ENCODE results near the gene ACTR1A. TPM values are rescaled to one million over a fixed set of nuclear protein-coding genes. Genes with fewer than 3 reads are reported as not detected.

Gene ACTR1A
- total and polyA plus RNA-seq, 12 donors = 68.1 to 154 (median 106) TPM

DNA sequence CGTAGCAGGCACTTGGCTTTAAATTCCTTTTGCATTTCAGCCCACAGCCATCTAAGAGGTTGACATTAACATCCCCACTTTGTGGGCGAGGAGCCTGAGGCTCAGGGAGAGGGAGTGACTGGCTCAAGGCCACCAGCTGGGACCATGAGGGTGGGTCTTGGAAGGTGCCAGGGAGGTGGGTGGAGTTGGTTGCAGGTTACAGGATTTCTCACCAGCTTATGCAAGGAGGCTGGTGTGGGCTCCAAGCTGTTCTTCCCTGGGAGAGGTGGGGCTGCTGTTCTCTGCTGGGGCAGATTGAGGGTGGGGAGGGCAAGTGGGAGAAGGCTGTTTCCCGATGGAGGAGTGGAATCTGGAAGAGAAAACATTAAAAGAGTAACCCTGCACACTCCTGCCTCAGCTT is 37.0 kb downstream of the ACTR1A start:
- Histone ChIP-seq H3K27me3 (no peaks in the 10 kb centered on the region), H3K4me3 (no peak overlapping the region), H3K27ac (no peak overlapping the region), H3K36me3 (replicated peaks in 1 of 2) (no peaks in the 10 kb centered on the region), H3K9me3 (replicated peaks in 1 of 3) (no peaks in the 10 kb centered on the region), H3K4me1 (replicated peaks in 1 of 2) (peaks cover 0 to 10% of the 10 kb centered on the region in 2 donors)
- intact Hi-C loops (cut with DNase I) = no loop called here
- no peak for TF ChIP-seq POLR2A (IDR thresholded peaks at IDR 0.05)
- TF ChIP-seq, protein P1, sequence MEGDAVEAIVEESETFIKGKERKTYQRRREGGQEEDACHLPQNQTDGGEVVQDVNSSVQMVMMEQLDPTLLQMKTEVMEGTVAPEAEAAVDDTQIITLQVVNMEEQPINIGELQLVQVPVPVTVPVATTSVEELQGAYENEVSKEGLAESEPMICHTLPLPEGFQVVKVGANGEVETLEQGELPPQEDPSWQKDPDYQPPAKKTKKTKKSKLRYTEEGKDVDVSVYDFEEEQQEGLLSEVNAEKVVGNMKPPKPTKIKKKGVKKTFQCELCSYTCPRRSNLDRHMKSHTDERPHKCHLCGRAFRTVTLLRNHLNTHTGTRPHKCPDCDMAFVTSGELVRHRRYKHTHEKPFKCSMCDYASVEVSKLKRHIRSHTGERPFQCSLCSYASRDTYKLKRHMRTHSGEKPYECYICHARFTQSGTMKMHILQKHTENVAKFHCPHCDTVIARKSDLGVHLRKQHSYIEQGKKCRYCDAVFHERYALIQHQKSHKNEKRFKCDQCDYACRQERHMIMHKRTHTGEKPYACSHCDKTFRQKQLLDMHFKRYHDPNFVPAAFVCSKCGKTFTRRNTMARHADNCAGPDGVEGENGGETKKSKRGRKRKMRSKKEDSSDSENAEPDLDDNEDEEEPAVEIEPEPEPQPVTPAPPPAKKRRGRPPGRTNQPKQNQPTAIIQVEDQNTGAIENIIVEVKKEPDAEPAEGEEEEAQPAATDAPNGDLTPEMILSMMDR (IDR thresholded peaks at IDR 0.05) = no peak
- no peak for DNase-seq
- 53 to 74% (median 57%) methylated on average over 3 of the region's 3 CpGs for WGBS, 4 donors

DNA sequence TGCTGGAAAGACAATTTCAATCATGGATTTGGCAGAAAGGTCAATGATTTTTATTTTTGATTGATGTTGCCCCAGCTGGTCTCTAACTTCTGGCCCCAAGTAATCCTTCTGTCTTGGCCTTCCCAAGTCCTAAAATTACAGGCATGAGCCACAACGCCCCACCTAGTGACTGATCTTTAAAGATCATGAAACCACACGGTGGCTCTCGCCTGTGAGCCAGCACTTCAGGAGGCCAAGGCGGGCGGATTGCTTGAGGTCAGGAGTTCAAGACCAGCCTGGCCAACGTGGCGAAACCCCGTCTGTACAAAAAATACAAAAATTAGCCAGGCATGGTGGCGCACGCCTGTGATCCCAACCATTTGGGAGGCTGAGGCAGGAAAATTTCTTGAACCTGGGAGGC is 38.5 kb downstream of the ACTR1A start:
- intact Hi-C loops (cut with DNase I) = no loop called here
- WGBS, 4 donors = 77 to 89% (median 84%) methylated on average over 10 of the region's 10 CpGs

DNA sequence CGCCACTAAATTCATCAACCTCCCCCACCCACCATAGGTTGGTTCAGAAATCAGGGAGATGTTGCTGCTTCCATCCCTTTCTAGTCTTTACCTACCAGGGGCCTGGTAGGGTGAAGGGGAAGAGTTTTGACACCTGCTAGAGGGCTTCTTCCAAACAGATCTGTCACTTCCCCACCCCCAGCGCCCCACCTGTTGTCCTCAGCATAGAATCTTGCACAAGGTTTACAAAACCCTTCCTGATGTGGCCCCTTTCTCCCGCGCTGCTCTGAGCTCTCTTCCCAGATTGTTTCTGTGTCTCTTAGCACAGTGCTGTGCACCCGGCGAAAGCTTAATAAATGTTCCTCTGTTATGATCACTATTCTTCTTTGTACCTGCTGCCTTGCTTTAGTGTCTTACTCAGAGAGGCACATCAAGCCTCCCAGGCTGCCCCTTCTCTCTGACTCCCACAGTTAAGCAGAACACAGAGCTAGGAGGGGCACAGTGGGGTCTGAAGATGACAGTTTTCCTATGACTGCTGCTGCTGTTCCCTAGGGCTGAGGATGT is 39.9 kb downstream of the ACTR1A start:
- intact Hi-C loops (cut with DNase I) = no loop called here
- no peak for TF ChIP-seq POLR2A (IDR thresholded peaks at IDR 0.05)

More for the DNA sequence above, 38.5 kb downstream of the ACTR1A start:
- H3K9me3 ChIP-seq (replicated peaks in 1 of 3) = no peaks in the 10 kb centered on the region
- no peaks in the 10 kb centered on the region for H3K27me3 ChIP-seq
- peaks cover 0 to 10% of the 10 kb centered on the region in 2 donors for H3K4me1 ChIP-seq (replicated peaks in 1 of 2)
- H3K36me3 ChIP-seq (replicated peaks in 1 of 2) = no peaks in the 10 kb centered on the region
- no peak overlapping the region for H3K4me3 ChIP-seq
- DNase-seq = no peak
- no peak overlapping the region for H3K27ac ChIP-seq
- TF ChIP-seq, protein P1 (IDR thresholded peaks at IDR 0.05) = no peak
- TF ChIP-seq POLR2A (IDR thresholded peaks at IDR 0.05) = no peak

DNA sequence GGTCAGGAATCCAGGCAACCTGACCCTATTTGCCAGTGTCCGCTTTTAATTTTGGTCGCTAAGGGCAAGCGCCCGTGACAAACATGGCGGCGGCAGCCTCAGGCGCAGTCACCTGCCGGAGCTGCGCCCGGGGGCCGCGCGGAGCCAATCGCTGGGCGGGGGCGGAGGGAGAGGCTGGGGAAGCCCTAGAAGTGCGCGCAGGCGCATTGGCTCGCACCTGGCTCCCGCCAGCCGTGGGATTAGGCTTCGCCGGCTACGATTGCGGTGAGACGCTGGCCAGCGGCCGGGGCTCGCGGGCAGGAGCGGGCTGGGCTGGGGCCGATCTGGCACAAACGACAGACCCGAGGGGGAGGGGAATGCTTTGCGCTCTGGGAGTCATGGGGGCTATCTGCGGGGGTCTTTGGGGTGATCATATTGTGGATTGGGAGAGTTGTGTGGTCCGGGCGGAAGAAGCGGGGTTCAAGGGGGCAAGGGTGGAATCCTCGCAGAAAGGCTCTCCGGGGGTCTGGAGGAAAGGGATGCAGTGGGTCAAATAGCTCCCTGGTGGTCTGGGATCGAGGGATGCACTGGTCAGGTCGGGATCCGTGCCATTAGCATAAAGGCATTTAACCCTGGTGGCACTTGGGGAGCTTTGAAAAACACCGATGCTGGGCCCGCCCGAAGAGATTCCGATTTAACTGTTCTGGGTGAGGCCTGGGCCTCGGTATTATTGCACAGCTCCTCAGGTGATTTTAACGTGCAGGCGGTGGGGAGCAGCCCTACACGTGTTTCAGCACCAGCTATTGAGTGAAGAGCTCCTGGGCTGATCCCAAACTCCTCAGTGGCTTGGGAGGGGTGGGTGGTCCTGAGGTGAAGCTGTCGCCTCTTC is 41.1 kb downstream of the ACTR1A start:
- DNase-seq = peak; percentile 92 to 97 (median 96)
- WGBS, 4 donors = 2 to 4% (median 3%) methylated on average over 28 to 54 of the region's 54 CpGs

More for the DNA sequence above, 39.9 kb downstream of the ACTR1A start:
- no peak overlapping the region for H3K27ac ChIP-seq
- no peak for DNase-seq
- WGBS, 4 donors = 77 to 83% (median 81%) methylated on average over 6 of the region's 6 CpGs
- H3K4me1 ChIP-seq (replicated peaks in 1 of 2) = peaks cover 0 to 10% of the 10 kb centered on the region in 2 donors
- no peaks in the 10 kb centered on the region for H3K9me3 ChIP-seq (replicated peaks in 1 of 3)
- no peaks in the 10 kb centered on the region for H3K36me3 ChIP-seq (replicated peaks in 1 of 2)
- no peak overlapping the region for H3K4me3 ChIP-seq
- H3K27me3 ChIP-seq = no peaks in the 10 kb centered on the region

More for the DNA sequence above, 41.1 kb downstream of the ACTR1A start:
- peak; percentile 50 to 55 for TF ChIP-seq POLR2A (IDR thresholded peaks at IDR 0.05)
- TF ChIP-seq, protein P1 (IDR thresholded peaks at IDR 0.05) = no peak
- intact Hi-C loops (cut with DNase I) = no loop called here
- Histone ChIP-seq H3K36me3 (replicated peaks in 1 of 2) (no peaks in the 10 kb centered on the region), H3K27me3 (no peaks in the 10 kb centered on the region), H3K27ac (no peak overlapping the region), H3K4me3 (peak overlapping the region in 3 of 4 donors; percentile 29 to 58 (median 57)), H3K9me3 (replicated peaks in 1 of 3) (no peaks in the 10 kb centered on the region), H3K4me1 (replicated peaks in 1 of 2) (peaks cover 0 to 10% of the 10 kb centered on the region in 2 donors)

Measured in adrenal gland (tissue), 12 donors.